Measurements from ENCODE around the gene TROAP.
"Not testable (repeated sequence)": the region's sequence is repeated elsewhere in the genome, so short reads cannot be mapped to it uniquely, and the experiment has no call there.

The TROAP gene

DNA sequence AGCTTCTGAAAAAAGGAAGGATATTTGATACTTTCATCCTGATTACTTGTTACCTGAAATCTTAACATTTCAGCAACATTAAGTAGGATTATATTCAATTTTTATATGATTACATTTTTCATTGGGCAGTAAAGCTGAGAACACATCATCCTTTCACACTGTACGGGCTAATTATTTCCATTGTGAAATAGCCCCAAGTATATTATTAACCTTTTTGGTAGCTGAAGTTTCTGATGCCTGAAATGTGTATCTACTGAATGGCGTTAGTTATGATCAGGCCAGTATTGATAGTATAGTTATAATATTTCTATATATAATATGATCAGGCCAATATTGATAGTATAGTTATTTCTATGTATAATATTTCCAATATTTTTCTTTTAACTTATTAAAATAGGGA, 54.3 kb downstream of the TROAP start:
- Histone ChIP-seq H3K4me3 (ENCODE audit: low read length) (no peak overlapping the region), H3K79me2 (ENCODE audit: control insufficient read depth, low read length) (peaks cover 77% of the 10 kb centered on the region), H3K4me1 (ENCODE audit: control insufficient read depth, low read length) (no peaks in the 10 kb centered on the region), H4K20me1 (ENCODE audit: control insufficient read depth, insufficient read depth, low read depth, low read length) (peaks cover 4% of the 10 kb centered on the region; the same call in 1 of the 2 replicates), H3K36me3 (ENCODE audit: control insufficient read depth, low read length) (peaks cover 2% of the 10 kb centered on the region; the same call in 1 of the 2 replicates), H3K27ac (ENCODE audit: low read depth, low read length) (no peak overlapping the region), H3K9me3 (ENCODE audit: control insufficient read depth, insufficient read depth, low read length) (no peaks in the 10 kb centered on the region), H3K27me3 (ENCODE audit: control insufficient read depth, low read length) (no peaks in the 10 kb centered on the region), H3F3A (ENCODE audit: control insufficient read depth, insufficient read depth) (no peaks in the 10 kb centered on the region), H3K4me2 (ENCODE audit: low read length) (no peak overlapping the region), H3K9me2 (replicated peaks; ENCODE audit: control insufficient read depth, low read length) (no peaks in the 10 kb centered on the region)
- no peak for TF ChIP-seq EZH2phosphoT487 (IDR thresholded peaks at IDR 0.05; ENCODE audit: borderline replicate concordance, low read length)
- TF ChIP-seq, protein P1, sequence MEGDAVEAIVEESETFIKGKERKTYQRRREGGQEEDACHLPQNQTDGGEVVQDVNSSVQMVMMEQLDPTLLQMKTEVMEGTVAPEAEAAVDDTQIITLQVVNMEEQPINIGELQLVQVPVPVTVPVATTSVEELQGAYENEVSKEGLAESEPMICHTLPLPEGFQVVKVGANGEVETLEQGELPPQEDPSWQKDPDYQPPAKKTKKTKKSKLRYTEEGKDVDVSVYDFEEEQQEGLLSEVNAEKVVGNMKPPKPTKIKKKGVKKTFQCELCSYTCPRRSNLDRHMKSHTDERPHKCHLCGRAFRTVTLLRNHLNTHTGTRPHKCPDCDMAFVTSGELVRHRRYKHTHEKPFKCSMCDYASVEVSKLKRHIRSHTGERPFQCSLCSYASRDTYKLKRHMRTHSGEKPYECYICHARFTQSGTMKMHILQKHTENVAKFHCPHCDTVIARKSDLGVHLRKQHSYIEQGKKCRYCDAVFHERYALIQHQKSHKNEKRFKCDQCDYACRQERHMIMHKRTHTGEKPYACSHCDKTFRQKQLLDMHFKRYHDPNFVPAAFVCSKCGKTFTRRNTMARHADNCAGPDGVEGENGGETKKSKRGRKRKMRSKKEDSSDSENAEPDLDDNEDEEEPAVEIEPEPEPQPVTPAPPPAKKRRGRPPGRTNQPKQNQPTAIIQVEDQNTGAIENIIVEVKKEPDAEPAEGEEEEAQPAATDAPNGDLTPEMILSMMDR (IDR thresholded peaks at IDR 0.05; ENCODE audit: low read depth, low read length, poor library complexity, severe bottlenecking) = no peak

DNA sequence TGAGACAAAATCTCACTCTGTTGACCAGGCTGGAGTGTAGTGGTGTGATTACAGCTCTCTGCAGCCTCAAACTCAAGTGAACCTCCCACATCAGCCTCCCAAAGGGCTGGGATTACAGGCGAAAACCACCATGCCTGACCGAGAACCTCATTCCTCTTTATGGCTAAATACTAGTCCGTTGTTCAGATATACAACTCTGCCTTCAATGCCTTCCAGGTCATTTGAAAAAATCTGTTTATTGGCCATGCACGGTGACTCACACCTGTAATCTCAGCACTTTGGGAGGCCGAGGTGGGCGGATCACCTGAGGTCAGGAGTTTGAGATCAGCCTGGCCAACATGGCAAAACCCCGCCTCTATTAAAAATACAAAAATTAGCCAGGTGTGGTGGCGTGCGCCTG, 57.1 kb downstream of the TROAP start:
- H3K36me3 ChIP-seq (ENCODE audit: control insufficient read depth, low read length); H3K9me2 ChIP-seq (replicated peaks; ENCODE audit: control insufficient read depth, low read length); H3F3A ChIP-seq (ENCODE audit: control insufficient read depth, insufficient read depth); H3K4me1 ChIP-seq (ENCODE audit: control insufficient read depth, low read length); H3K27me3 ChIP-seq (ENCODE audit: control insufficient read depth, low read length); H3K4me2 ChIP-seq (ENCODE audit: low read length); H3K9me3 ChIP-seq (ENCODE audit: control insufficient read depth, insufficient read depth, low read length); H3K27ac ChIP-seq (ENCODE audit: low read depth, low read length); H3K4me3 ChIP-seq (ENCODE audit: low read length): not testable (repeated sequence)
- peaks cover 10% of the 10 kb centered on the region for H4K20me1 ChIP-seq (ENCODE audit: control insufficient read depth, insufficient read depth, low read depth, low read length)
- H3K79me2 ChIP-seq (ENCODE audit: control insufficient read depth, low read length) = peaks cover 76% of the 10 kb centered on the region

All from DOHH2 (cell line).